Mammary epithelial cell (primary cell): ENCODE measurements around the gene NOL4L.

ENCODE experiments used
- CTCF ChIP-seq, 2 donors: IDR thresholded peaks in 1 of 2; conservative IDR thresholded peaks in 1 of 2; 2 replicates each; pipeline ENCODE4 v1.5.1; 2011 to 2012; ENCODE audit warnings: inconsistent platforms in 2 of 2, low read length in 2 of 2, mild to moderate bottlenecking in 2 of 2, control low read depth in 1 of 2, low read depth in 1 of 2; ENCODE audit not compliant: insufficient read depth in 1 of 2; ENCODE audit errors: extremely low read depth in 1 of 2
- EZH2 ChIP-seq: IDR thresholded peaks from 2 replicates; pipeline ENCODE4 v1.6.1; 2012; ENCODE audit warnings: low read length, inconsistent platforms, borderline replicate concordance

- no peak for TF ChIP-seq EZH2
- no peak for TF ChIP-seq CTCF (conservative IDR thresholded peaks at IDR 0.05 in 1 of 2, IDR thresholded peaks at IDR 0.05 in 1 of 2; ENCODE audit: extremely low read depth in 1 of 2, insufficient read depth in 1 of 2, low read depth in 1 of 2, low read length in 2 of 2)
Observed at GRCh38 chr20:32455171-32455900, 129.8 kb downstream of the NOL4L start.
